Measurements from ENCODE around the gene OTUB1. TPM values are rescaled to one million over a fixed set of nuclear protein-coding genes. Genes with fewer than 3 reads are reported as not detected.

The OTUB1 gene
- total and polyA plus RNA-seq, 8 donors: 33.6 to 161 (median 53.3) TPM

DNA sequence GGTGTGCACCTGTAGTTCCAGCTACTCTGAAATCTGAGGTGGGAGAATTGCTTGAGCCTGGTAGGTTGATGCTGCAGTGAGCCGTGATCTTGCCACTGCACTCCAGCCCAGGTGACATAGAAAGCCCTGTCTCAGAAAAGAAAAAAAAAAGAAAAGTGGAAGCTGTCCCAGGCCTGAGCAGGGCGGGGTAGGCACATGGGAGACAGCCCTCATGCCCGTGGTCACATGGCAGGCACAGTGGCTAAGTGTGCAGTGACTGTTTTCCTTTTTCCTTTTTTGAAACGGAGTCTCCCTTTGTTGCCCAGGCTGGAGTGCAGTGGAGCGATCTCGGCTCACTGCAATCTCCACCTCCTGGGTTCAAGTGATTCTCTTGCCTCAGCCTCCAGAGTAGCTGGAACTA lies 7.8 kb downstream of the OTUB1 start:
- no peaks in the 10 kb centered on the region for H3K27me3 ChIP-seq
- intact Hi-C loops (cut with DNase I; ENCODE audit: low total_unique reads): no loop called here
- TF ChIP-seq POLR2AphosphoS5 (IDR thresholded peaks at IDR 0.05): no peak
- H3K4me1 ChIP-seq: peaks cover 6 to 11% (median 9%) of the 10 kb centered on the region in 4 donors
- peaks cover 41 to 99% (median 95%) of the 10 kb centered on the region in 4 donors for H3K36me3 ChIP-seq
- no peak overlapping the region for H3K4me3 ChIP-seq
- H3K9me3 ChIP-seq: no peaks in the 10 kb centered on the region
- no peak for DNase-seq
- WGBS, 5 donors: 58 to 66% (median 64%) methylated on average over 6 of the region's 6 CpGs
- H3K27ac ChIP-seq: no peak overlapping the region

GRCh38 chr11:63996512-63996911 lies 10.3 kb downstream of the OTUB1 start:
- 84 to 90% (median 90%) methylated on average over 9 to 18 of the region's 18 CpGs for WGBS, 5 donors
- H3K36me3 ChIP-seq: peaks cover 30 to 74% (median 71%) of the 10 kb centered on the region in 4 donors

DNA sequence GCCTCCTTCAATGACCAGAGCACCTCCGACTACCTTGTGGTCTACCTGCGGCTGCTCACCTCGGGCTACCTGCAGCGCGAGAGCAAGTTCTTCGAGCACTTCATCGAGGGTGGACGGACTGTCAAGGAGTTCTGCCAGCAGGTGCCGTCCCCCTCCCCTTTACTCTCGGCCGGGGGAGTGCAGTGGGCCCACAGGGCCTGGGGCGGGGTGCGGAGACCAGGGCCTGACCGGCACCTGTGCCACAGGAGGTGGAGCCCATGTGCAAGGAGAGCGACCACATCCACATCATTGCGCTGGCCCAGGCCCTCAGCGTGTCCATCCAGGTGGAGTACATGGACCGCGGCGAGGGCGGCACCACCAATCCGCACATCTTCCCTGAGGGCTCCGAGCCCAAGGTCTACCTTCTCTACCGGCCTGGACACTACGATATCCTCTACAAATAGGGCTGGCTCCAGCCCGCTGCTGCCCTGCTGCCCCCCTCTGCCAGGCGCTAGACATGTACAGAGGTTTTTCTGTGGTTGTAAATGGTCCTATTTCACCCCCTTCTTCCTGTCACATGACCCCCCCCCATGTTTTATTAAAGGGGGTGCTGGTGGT lies 11.0 kb downstream of the OTUB1 start:
- peaks cover 29 to 42% (median 32%) of the 10 kb centered on the region in 4 donors for H3K4me1 ChIP-seq
- peaks cover 0 to 23% (median 0%) of the 10 kb centered on the region in 3 donors for H3K27me3 ChIP-seq
- no peak overlapping the region for H3K4me3 ChIP-seq
- H3K9me3 ChIP-seq: no peaks in the 10 kb centered on the region
- no peak for DNase-seq
- no peak overlapping the region for H3K27ac ChIP-seq
- 91 to 93% (median 92%) methylated on average over 10 to 27 of the region's 27 CpGs for WGBS, 5 donors
- H3K36me3 ChIP-seq: peaks cover 30 to 67% (median 65%) of the 10 kb centered on the region in 4 donors
- intact Hi-C loops (cut with DNase I; ENCODE audit: low total_unique reads): no loop called here
- TF ChIP-seq POLR2A (IDR thresholded peaks at IDR 0.05) (no peak), POLR2AphosphoS5 (IDR thresholded peaks at IDR 0.05) (no peak), EP300 (IDR thresholded peaks at IDR 0.05) (no peak)
- TF ChIP-seq, protein P1, sequence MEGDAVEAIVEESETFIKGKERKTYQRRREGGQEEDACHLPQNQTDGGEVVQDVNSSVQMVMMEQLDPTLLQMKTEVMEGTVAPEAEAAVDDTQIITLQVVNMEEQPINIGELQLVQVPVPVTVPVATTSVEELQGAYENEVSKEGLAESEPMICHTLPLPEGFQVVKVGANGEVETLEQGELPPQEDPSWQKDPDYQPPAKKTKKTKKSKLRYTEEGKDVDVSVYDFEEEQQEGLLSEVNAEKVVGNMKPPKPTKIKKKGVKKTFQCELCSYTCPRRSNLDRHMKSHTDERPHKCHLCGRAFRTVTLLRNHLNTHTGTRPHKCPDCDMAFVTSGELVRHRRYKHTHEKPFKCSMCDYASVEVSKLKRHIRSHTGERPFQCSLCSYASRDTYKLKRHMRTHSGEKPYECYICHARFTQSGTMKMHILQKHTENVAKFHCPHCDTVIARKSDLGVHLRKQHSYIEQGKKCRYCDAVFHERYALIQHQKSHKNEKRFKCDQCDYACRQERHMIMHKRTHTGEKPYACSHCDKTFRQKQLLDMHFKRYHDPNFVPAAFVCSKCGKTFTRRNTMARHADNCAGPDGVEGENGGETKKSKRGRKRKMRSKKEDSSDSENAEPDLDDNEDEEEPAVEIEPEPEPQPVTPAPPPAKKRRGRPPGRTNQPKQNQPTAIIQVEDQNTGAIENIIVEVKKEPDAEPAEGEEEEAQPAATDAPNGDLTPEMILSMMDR (IDR thresholded peaks at IDR 0.05): no peak

More at GRCh38 chr11:63996512-63996911, 10.3 kb downstream of the OTUB1 start:
- H3K27ac ChIP-seq: no peak overlapping the region
- intact Hi-C loops (cut with DNase I; ENCODE audit: low total_unique reads): no loop called here
- no peak overlapping the region for H3K4me3 ChIP-seq
- TF ChIP-seq, protein P1 (IDR thresholded peaks at IDR 0.05): no peak
- TF ChIP-seq POLR2A (IDR thresholded peaks at IDR 0.05): no peak
- TF ChIP-seq POLR2AphosphoS5 (IDR thresholded peaks at IDR 0.05): no peak
- no peak for TF ChIP-seq EP300 (IDR thresholded peaks at IDR 0.05)
- no peaks in the 10 kb centered on the region for H3K9me3 ChIP-seq
- H3K4me1 ChIP-seq: peaks cover 29 to 35% (median 32%) of the 10 kb centered on the region in 4 donors
- no peak for DNase-seq
- peaks cover 0 to 20% (median 0%) of the 10 kb centered on the region in 3 donors for H3K27me3 ChIP-seq

- intact Hi-C loops (cut with DNase I; ENCODE audit: low total_unique reads): no loop called here
- Histone ChIP-seq H3K27ac (no peak overlapping the region), H3K4me3 (no peak overlapping the region), H3K9me3 (no peaks in the 10 kb centered on the region), H3K36me3 (peaks cover 30 to 60% (median 58%) of the 10 kb centered on the region in 4 donors), H3K27me3 (peaks cover 0 to 25% (median 0%) of the 10 kb centered on the region in 3 donors), H3K4me1 (peaks cover 29 to 43% (median 32%) of the 10 kb centered on the region in 4 donors)
- 76 to 86% (median 83%) methylated on average over 9 to 11 of the region's 11 CpGs for WGBS, 5 donors
- no peak for DNase-seq
- TF ChIP-seq EP300 (IDR thresholded peaks at IDR 0.05): no peak
- no peak for TF ChIP-seq POLR2A (IDR thresholded peaks at IDR 0.05)
These were observed 11.6 kb downstream of the OTUB1 start for GRCh38 chr11:63997801-63998337.

DNA sequence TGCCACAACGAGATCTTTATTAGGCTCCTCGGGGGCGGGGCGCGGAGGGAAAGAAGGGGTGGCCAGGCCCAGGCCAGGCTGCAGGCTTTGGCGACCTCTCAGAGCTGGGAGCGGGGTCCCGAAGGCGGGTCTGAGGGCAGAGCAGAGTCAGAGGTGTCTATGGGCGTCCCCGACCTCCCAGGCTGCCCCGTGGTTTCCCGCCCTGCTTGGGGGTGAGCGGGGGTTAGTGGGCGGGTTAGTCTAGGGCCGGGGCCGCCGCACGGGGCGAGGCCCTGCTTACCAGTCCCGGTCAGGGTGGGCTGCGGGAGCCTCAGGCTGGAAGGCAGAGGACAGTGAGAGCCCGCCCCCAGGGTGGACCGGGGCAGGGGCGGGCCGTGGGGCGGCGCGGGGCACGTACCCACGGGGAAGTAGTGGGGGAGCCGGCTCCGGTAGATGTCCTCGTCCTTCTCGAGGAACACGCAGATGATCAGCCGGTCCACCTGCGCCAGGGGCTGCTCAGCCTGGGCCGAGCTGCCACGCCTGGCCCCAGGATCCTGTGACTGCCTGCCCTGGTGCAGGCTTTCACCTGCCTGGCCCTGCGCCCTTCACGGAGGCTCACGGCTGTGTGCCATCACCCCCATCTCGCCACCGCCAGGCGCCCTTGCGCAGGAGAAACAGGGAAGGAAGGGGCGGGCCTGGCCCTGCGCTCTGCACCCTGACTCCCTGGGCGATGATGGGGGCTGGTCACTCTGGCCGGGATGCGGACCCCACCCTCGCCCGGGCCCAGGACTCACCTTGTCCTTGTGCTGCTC lies 12.5 kb downstream of the OTUB1 start:
- Histone ChIP-seq H3K27me3 (peaks cover 0 to 26% (median 0%) of the 10 kb centered on the region in 3 donors), H3K27ac (peak overlapping the region in 3 of 5 donors; percentile 16 to 32 (median 16)), H3K36me3 (peaks cover 30 to 51% (median 50%) of the 10 kb centered on the region in 4 donors), H3K4me3 (peak overlapping the region; percentile 19 to 48 (median 40)), H3K4me1 (peaks cover 29 to 43% (median 32%) of the 10 kb centered on the region in 4 donors), H3K9me3 (no peaks in the 10 kb centered on the region)
- TF ChIP-seq POLR2A (IDR thresholded peaks at IDR 0.05) (no peak), POLR2AphosphoS5 (IDR thresholded peaks at IDR 0.05) (peak in 1 of 3 donors; percentile 14), EP300 (IDR thresholded peaks at IDR 0.05) (no peak)
- TF ChIP-seq, protein P1 (IDR thresholded peaks at IDR 0.05): peak in 1 of 7 experiments; percentile 22
- DNase-seq: peak; percentile 65 to 72
- 50 to 73% (median 61%) methylated on average over 29 to 54 of the region's 54 CpGs for WGBS, 5 donors
- intact Hi-C loops (cut with DNase I; ENCODE audit: low total_unique reads): no loop called here
